ENCODE results near the gene MEGF8.

The MEGF8 gene

DNA sequence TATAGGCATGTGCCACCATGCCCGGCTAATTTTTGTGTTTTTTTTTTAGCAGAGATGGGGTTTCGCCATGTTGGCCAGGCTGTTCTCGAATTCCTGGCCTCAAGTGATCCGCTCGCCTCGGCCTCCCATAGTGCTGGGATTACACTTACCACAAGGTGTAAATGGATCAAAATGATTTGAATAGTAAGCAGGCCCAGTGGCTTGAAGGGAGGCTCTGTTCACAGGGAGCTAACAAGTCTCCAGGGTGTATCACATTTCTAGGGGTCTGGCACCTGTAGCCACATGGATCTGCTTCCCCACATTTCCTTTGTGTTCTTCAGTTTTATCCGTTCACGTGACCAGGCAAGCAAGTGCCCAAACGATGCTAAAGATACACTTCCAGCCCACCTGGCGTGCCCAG is 78.2 kb downstream of the MEGF8 start:
- H3K9me3 ChIP-seq (ENCODE audit: insufficient read depth, low read length) = no peaks in the 10 kb centered on the region
- peaks cover 4% of the 10 kb centered on the region; the same call in 1 of the 2 replicates for H3F3A ChIP-seq (ENCODE audit: insufficient read depth)
- TF ChIP-seq, protein P1, sequence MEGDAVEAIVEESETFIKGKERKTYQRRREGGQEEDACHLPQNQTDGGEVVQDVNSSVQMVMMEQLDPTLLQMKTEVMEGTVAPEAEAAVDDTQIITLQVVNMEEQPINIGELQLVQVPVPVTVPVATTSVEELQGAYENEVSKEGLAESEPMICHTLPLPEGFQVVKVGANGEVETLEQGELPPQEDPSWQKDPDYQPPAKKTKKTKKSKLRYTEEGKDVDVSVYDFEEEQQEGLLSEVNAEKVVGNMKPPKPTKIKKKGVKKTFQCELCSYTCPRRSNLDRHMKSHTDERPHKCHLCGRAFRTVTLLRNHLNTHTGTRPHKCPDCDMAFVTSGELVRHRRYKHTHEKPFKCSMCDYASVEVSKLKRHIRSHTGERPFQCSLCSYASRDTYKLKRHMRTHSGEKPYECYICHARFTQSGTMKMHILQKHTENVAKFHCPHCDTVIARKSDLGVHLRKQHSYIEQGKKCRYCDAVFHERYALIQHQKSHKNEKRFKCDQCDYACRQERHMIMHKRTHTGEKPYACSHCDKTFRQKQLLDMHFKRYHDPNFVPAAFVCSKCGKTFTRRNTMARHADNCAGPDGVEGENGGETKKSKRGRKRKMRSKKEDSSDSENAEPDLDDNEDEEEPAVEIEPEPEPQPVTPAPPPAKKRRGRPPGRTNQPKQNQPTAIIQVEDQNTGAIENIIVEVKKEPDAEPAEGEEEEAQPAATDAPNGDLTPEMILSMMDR (IDR thresholded peaks at IDR 0.05; ENCODE audit: insufficient read depth, low read length, poor library complexity, severe bottlenecking) = no peak
- no peak for TF ChIP-seq EZH2phosphoT487 (conservative IDR thresholded peaks at IDR 0.05; ENCODE audit: low read length)
- no peak overlapping the region for H2AFZ ChIP-seq (ENCODE audit: low read depth, low read length, severe bottlenecking)
- H3K9me2 ChIP-seq (replicated peaks; ENCODE audit: insufficient read depth, low read length) = no peaks in the 10 kb centered on the region
- no peaks in the 10 kb centered on the region for H3K79me2 ChIP-seq (ENCODE audit: insufficient read depth, low read length)
- no peak overlapping the region for H3K27ac ChIP-seq (ENCODE audit: low read depth, low read length)
- H3K4me3 ChIP-seq (ENCODE audit: insufficient read depth, low read length, poor library complexity, severe bottlenecking) = no peak overlapping the region
- H3K36me3 ChIP-seq (ENCODE audit: low read length) = no peaks in the 10 kb centered on the region
- H3K4me2 ChIP-seq (ENCODE audit: low read depth, low read length, poor library complexity, severe bottlenecking) = no peak overlapping the region
- H4K20me1 ChIP-seq (ENCODE audit: low read depth, low read length) = no peaks in the 10 kb centered on the region
- H3K9ac ChIP-seq (ENCODE audit: low read length) = no peak overlapping the region
- H3K27me3 ChIP-seq (ENCODE audit: low read length) = no peaks in the 10 kb centered on the region

DNA sequence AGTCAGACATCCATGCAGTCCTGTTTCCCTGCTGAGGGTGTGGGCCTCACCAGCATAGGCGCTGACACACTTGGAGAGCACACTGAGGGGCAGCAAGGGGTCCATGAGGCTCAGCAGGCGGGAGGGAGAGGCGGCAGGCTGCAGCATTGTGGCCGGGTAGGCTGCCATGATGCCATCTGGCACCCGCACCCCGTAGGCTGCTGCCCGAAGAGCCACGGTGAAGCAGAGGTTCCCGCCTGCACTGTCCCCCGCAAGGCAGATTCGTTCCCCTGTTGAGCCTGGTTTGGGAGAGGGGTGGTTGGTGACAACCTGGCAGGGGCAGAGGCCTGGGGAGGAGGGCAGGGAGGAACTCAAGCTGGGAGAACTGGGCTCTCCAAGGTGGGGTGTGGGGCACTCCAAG is 80.7 kb downstream of the MEGF8 start:
- H3K27me3 ChIP-seq (ENCODE audit: low read length) = no peaks in the 10 kb centered on the region
- no peak overlapping the region for H3K4me2 ChIP-seq (ENCODE audit: low read depth, low read length, poor library complexity, severe bottlenecking)
- no peak overlapping the region for H3K27ac ChIP-seq (ENCODE audit: low read depth, low read length)
- no peak overlapping the region for H2AFZ ChIP-seq (ENCODE audit: low read depth, low read length, severe bottlenecking)
- no peaks in the 10 kb centered on the region for H3K79me2 ChIP-seq (ENCODE audit: insufficient read depth, low read length)
- no peak overlapping the region for H3K4me3 ChIP-seq (ENCODE audit: insufficient read depth, low read length, poor library complexity, severe bottlenecking)
- no peaks in the 10 kb centered on the region for H3F3A ChIP-seq (ENCODE audit: insufficient read depth)
- H3K36me3 ChIP-seq (ENCODE audit: low read length) = no peaks in the 10 kb centered on the region
- no peaks in the 10 kb centered on the region for H3K9me2 ChIP-seq (replicated peaks; ENCODE audit: insufficient read depth, low read length)
- TF ChIP-seq, protein P1 (IDR thresholded peaks at IDR 0.05; ENCODE audit: insufficient read depth, low read length, poor library complexity, severe bottlenecking) = no peak
- TF ChIP-seq EZH2phosphoT487 (conservative IDR thresholded peaks at IDR 0.05; ENCODE audit: low read length) = no peak
- no peaks in the 10 kb centered on the region for H4K20me1 ChIP-seq (ENCODE audit: low read depth, low read length)
- no peak overlapping the region for H3K9ac ChIP-seq (ENCODE audit: low read length)
- H3K9me3 ChIP-seq (ENCODE audit: insufficient read depth, low read length) = no peaks in the 10 kb centered on the region

DNA sequence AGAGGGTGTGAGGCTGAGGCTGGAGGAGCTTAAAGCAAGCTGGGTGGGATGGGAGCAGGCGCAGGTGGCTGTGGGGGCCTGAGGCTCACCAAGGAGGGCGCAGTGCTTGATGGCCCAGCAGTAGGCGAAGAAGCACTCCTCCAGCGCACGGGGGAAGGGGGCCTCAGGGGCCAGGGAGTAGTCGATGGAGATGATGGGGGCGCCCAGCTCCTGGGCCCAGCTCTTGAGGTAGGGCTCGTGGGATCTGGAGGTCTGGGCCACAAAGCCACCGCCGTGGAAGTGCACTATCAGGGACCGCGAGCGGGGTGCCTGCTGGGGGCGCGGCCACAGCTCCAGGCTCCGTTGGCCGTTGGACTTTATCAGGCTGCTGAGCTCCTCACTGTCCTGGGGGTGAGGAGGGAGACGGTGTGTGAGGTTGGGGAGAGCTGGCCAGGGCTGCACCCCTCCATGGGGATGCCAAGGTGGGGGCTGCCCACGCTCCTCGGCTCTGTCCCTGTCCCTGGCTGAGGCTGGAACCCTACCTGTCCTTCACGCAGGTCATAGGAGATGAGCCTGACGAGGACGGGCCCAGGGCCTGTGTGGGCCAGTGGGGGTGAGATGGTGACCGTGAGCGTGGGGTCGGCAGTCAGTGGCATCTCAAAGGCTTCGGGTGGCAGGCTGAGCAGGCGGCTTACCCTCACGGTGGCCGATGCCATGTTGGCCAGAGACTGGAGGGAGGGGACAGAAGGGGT is 81.8 kb downstream of the MEGF8 start:
- Histone ChIP-seq H3K4me3 (ENCODE audit: insufficient read depth, low read length, poor library complexity, severe bottlenecking) (no peak overlapping the region), H3K27ac (ENCODE audit: low read depth, low read length) (no peak overlapping the region), H3F3A (ENCODE audit: insufficient read depth) (no peaks in the 10 kb centered on the region), H2AFZ (ENCODE audit: low read depth, low read length, severe bottlenecking) (no peak overlapping the region), H3K36me3 (ENCODE audit: low read length) (no peaks in the 10 kb centered on the region), H3K9ac (ENCODE audit: low read length) (no peak overlapping the region), H3K9me3 (ENCODE audit: insufficient read depth, low read length) (no peaks in the 10 kb centered on the region), H3K79me2 (ENCODE audit: insufficient read depth, low read length) (no peaks in the 10 kb centered on the region), H3K27me3 (ENCODE audit: low read length) (no peaks in the 10 kb centered on the region), H4K20me1 (ENCODE audit: low read depth, low read length) (no peaks in the 10 kb centered on the region), H3K9me2 (replicated peaks; ENCODE audit: insufficient read depth, low read length) (no peaks in the 10 kb centered on the region), H3K4me2 (ENCODE audit: low read depth, low read length, poor library complexity, severe bottlenecking) (no peak overlapping the region)
- TF ChIP-seq, protein P1 (IDR thresholded peaks at IDR 0.05; ENCODE audit: insufficient read depth, low read length, poor library complexity, severe bottlenecking) = no peak
- TF ChIP-seq EZH2phosphoT487 (conservative IDR thresholded peaks at IDR 0.05; ENCODE audit: low read length) = no peak
